NCI-H1417 treated with DMSO at 0.1 percent for 48 hours (cell line): Measurements from ENCODE around the gene DNAL1.

Experiments
- DNase-seq: peaks from one replicate; lab custom pipeline; 2025; lab: John Stamatoyannopoulos, UW

The DNAL1 gene

DNA sequence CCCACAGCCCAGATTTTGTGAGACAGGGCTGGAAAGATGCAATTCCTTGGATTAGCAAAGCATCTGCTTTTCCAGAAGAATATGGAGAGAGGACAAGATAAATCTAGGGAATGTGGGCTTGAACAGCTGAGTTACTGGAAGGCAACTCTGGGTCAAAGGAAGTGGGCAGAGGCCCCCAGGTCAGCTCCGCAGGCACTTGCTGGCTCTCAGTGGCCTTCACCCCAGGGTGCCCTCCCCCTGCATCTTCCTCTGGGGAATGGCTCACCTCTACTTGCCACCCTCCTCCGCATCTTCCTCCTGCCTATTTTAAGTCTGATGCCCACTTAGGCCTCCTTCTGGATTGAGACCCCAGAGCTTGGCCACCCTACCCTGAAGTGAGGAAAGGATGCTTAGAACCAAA is 79.9 kb downstream of the DNAL1 start:
- DNase-seq, result no peak

DNA sequence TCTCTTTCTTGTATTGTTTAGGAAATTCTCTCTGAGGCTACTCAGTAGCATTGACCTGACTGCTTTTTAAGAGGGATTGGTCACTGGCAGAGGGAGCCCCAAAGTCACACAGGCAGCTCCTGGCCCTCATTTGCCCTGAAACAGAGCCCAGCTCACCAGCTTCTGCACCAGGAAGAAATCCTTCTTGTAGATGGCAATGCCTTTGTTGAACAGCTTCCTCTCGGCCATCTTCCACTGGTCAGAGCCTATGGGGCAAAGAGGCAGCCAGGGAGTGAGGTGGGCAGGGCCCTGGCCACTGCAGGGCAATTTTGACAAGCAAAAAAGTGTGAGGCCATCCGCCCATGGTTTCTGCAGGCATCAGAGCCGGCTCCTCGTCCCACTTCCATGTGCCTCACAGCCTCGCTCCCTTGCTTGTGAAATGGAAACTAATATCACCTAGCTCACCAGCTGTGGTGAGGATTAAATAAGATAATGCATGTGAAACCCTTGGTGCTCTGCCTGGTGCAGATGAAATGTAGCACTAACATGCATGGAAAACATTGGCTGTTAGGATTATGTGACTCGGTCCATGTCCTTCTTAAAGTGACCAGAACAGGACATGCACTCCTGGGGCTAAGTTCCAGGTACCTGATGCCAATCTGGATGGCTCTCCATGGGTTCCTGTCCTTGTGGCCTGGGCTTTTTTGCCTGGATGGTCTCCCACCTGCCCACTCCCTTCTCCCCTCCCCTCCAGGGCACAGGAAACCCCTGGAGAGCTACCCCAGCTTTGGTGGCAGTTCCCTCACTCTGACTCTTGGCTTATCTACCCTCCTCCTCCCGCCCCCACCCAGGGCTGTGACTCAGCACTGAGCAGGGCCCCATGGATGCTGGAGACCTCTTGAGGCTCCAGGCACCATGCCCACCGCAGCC is 80.6 kb downstream of the DNAL1 start:
- no peak for DNase-seq

DNA sequence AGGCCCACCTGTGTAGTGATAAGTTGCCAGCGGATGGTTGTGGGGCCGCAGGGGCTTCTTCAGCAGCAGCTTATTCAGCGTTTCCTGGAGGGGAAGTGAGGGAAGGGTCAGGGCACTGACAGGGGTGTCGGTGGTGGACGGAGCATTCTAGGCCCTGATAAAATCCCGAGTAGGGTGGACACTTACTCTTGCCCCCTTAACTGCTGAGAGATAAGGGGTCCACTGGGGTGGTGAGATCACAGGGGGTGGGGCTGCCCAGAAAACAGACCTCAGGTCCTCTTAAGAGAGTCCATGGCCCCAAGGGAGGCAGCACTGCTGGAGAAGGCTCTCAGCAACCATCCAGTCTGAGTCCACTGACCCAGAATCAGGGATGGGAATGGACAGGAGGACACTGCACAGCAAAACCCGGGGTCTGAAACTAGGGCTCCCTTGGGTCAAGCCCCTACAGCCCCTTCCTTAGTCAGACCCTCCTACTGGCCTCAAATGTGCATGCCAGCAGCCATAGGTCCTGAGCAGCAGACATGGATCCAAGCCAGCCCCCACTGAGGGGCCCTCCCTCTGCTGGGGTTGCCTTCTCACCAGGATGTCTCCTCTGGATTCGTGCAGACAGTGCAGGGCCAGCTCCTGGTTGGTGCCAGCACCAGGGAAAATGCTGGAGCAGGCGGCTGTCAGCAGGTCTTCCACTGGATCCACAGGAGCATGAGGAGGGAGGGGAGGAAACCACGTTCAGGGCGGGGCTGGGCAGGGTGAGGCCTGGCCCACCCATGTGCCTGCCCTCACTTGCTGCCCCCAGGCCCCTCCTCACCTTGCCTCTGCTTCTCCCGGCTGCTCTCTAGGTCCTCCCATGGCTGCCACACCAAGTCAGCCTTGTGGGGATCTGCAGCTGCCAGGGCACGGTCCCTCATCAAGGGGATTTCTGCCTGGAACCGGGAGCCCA is 81.5 kb downstream of the DNAL1 start:
- no peak for DNase-seq

DNA sequence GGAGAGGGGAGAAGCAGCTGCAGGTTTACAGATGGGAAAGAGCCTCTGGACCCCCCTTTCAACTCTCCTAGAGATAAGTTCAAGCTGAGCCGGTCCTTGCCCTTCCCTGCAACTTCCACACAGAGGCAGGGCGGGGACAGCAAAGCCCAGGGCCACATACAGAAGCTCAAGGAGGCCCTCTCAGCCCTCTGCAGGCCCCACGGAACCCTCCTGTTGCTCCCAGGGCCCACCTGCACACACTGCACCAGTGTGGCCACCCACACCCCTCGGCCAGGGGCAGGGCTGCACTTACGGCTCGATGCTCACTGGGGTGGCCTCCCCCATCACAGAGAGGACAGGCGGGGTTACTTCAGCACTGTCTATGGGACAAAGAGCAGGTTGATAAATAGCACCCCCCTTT is 82.4 kb downstream of the DNAL1 start:
- no peak for DNase-seq

DNA sequence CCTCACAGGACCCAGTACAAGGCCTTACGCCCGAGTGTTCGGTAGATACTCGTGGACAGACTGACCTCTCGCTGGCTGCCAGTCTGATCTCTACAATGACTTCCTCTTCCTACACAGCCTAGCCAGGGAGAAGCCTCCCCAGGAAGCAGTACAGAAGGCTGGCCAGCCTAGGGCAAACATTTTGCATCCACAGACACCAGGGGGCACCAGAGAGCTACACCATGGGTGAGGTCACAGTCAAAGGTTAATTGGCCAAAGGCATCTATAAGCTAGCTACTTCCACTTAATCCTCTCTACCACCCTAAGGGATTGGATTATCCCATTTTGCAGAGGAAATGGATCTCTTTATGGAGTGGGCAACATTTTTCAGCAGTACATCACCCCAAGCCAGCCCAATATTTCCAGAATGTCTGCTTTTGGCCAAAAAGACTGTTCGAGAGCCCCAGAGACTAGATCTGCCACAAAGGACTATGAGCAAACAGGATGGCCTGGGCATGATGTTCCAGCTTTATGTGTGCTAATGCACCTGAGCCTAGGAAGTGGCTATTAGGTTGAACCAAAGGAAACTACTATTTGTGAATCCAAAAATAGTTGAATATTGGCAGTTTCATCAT is 84.0 kb downstream of the DNAL1 start:
- peak; percentile 28 for DNase-seq

DNA sequence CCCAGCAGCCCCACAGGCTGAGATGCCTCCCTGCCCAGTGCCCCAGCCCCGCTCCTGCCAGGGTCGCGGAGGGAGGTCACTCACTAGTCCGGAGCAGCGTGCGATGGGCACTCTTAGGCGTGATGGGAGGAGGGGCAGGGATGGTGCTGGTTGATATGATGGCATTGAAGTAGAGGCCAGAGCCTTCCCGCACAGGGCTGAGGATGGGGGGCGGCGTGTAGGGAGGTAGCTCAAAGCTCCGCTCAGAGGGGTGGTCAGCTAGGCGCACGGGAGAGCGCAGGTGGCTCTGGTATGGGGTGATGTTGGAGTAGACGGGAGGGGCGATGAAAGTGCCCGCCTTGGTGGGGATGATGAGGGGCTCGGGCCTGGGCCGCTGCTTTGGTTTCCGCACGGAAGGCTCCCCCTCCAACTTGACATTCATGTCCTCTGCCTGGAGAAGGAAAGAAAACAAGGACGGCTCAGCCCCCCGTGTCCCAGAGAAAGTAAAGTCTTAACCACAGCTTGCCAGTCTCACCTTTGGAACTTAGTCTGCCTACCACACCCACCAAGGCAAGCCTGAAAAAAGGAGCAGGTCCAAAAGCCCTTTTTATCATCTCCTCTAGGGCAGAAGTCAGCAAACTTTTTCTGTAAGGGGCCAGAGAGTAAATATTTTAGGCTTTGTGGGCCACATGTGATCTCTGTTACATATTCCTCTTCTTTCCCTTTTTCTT is 84.9 kb downstream of the DNAL1 start:
- no peak for DNase-seq

DNA sequence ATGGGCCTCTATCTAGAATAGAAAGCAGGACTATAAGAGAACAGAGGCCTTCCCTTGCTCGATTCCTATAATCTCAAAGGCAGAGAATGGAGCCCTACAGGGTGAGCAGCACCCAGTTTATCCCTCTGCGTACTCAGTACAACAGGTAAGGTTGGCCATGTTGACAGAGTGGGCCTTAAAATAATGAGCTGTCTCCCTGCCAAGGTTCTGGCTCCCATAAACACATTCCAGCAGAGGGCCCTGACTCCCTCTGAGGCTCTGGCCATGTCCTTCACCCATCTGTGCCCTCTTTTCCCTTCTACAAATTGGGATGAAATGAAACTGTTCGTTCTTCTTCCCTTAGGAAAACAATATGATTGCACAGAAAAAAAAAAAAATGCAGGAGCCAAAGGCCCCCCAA is 86.3 kb downstream of the DNAL1 start:
- no peak for DNase-seq

DNA sequence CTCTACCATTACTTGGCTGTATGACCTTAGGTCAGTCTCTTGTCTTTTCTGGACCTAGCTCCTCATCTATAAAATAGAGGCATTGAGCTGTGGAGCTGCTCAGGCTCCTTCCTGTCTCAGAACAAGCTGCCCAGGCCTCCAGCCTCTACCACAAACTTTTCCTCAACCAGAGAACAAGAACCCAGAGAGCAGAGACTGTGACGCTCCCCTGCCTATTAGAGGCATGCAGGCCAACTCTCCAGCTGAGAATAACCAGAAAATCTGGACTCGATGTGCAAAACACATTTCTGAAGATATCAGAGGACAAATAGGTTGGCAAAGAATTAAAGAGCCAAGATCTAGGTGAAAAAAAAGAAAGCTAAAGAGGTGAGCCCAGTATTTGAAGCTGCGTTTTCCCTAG is 87.2 kb downstream of the DNAL1 start:
- DNase-seq, result no peak

DNA sequence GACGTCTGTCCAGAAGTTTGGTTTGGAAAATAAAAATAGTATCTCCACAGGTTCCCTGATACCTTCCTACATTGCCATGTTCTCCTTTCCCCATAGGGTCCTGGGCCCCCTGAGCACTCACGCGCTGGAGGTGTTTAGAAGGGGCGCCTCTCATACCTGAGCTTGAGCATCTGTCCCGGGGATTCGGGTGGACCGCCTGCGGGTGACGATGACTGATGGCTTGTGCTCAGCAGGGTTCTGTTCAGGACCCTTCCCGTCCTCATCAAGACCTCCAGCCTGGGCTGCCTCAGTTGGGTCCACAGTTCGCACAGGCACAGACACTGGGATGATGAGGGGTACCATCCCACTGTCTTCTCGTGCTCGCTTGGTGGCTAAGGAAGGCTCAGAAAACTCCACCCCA is 92.1 kb downstream of the DNAL1 start:
- no peak for DNase-seq

DNA sequence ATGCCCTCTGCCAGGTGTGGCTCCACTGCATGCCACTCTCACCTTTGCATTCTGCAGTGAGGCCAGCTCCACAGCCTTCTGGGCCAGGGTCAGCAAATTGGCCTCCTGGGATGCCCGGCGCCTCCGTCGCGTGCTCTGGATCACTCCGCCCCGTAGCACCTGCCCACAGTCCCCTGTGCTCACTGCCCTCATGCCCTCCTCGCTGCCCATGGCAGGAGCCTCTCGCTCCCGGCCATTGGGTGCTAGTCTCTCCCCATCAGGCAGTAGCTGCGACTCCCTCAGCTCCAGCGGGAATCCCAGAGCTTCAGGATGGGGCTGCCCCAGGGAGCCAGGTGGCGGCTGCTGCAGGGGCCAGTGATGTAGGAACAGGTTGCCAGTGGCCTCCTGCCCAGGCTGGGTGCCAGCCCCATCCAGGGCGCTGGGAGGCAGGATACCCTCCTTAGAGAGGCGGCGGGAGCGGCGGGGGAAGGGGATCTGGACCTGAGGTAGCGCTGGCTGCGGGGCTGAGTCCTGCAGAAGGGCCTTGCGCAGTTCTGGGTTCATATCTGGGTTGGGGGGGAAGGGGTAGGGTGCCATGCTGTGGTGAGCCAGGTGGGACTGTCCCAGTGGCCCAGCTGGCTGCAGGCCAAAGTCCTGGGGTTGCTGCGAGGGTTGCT is 93.9 kb downstream of the DNAL1 start:
- DNase-seq, result no peak

DNA sequence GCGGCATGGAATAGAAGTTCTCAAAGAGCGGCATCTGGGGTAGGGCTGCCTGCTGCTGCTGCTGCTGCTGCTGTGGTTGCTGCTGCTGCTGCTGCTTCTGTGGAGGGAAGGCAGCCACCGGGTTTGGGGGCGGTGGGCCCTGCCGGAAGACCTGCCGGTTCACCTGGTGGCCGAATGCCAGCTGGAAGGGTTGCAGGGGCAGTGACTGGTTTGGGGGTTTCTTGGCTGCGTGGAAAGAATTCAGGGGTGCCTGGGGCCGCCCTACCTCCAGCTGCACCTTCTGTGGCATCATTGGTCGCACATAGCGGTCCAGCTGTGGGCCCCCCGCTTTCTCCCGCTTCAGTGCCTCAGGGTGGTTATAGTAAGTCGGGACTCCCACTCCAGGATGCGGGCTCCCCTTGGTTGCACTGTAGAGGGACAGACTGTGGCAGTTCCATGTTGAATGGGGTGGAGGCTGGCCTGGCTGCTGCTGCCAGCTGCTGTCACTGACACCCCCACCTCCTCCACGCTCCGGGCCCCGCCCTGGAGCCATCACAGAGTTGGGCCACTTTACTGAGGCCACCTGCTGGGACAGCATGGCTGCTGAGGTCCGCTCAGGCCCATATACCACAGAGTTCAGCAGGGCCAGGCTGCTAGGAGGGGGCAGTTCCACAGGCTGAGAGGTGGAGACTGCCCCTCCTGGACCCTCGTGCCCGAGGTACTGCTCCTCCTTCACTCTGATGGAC is 94.5 kb downstream of the DNAL1 start:
- no peak for DNase-seq

DNA sequence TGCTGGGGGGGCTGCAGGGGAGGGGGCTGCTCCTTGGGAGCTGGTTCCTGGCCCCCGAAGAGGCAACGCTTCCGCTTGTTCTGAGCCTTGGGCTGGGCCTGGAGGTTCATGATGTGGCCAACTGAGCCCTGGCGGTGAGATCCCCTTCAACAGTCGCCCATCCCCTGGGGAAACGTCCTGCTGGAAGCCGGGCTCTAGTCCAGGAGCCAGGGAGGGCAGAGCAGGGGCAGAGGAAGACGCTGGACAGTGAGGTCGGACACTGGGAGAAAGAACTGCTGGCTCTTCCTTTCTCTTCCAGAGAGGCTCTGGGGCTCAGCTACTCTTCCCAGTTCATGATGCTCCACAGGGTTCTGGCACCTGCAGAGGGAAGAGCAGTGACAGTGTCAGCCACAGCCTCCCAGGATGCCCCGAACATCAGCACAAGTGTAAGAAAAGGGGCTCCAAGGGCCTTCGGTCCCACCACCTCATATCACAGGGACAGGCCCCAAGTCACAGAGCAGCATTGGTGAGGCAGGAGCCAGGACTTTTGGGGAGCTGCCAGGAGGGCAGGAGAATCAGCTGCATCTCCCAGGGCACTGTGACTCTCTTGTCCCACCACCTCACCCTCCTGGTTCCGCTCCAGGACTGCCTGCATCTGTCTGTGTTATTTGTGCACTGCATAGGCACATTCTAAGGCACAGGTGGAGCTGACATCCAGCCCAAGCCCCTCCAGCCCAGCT is 95.3 kb downstream of the DNAL1 start:
- DNase-seq, result no peak

DNA sequence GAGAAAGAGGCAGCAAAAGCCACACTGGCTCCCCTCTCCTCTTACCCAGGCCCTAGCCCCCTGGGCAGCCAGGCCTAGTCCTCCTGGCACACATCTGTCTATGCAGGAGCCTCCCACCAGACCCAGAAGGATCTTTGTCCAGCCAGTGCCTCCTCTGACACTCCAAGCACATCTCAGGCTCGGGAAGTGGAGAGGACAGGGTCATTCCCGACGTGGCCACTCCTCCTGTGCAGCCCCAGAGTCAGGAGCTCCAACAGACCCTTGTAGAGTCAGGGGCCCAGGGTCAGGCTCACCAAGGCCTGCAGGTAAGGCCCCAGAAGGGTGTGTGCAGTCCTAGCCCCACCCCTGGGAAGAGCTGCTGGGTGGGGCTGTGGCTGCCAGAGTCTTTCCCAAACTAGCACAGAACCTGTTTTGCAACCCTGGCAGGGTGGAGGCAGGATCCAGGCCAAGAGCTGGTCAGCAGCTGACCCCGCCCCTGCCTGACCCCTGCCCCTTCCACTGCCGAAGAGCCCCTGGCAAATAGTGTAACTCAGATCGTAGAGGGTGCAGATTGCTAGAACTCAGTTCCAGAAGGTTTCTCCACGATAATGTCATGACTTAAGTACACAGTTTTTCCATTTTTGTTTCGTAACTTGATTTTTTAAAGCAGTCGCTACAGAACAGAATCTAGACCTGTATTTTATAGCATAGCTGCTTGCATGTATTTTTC is 96.0 kb downstream of the DNAL1 start:
- DNase-seq, result no peak

DNA sequence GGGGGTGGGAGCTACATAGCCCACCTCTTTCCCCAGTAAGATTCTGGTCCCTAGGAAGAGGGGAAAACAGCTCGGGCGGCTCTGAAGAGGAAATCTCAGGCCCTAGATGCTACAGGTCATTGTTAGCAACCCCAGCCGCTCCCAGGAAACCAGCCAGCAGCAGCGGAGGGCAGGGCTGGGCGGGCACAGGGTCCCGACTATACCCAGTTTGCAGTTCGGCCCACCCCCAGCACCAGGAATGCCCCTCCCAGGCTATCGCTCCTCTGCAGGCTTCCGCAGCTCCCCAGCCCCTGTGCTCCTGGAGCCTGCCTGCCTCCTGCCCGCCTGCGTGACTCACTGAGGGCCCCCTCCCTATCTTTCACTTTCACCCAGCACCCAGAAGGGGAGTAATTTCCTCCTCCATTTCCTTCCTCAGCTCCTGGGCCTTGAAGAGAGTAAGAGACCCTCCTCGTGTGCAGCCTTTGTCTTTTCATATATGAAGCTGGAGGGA is 96.6 kb downstream of the DNAL1 start:
- DNase-seq, result no peak

DNA sequence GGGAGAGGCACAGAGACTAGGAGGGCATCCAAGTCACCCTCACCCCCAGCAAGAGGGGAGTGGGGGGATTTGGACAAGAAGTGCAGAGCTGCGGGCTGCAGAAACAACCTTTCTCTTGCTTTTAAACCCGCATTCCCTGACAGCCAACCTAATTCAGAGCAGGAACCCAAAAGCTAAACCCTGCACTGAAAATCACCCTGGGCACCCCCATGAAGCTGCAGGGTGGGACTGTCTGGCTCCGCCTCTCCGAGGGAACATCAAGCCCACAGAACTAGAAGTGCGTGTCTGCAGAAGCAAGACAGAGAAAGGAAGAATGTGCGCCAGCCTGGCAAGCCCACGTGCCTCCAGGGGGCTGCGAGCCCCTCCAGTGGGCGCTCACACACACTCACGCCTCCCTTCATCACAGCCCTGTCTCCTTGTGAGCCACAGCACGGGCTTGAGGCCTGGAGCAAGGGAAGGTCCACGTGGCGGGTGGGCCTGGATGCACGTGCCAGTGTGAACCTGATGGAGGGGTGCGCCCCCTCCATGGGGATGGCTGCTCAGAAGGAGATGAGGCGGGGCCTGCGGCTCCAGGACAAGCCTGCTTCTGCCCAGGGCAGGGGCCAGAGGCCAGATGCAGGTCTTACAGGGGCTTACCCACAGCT is 97.2 kb downstream of the DNAL1 start:
- no peak for DNase-seq

DNA sequence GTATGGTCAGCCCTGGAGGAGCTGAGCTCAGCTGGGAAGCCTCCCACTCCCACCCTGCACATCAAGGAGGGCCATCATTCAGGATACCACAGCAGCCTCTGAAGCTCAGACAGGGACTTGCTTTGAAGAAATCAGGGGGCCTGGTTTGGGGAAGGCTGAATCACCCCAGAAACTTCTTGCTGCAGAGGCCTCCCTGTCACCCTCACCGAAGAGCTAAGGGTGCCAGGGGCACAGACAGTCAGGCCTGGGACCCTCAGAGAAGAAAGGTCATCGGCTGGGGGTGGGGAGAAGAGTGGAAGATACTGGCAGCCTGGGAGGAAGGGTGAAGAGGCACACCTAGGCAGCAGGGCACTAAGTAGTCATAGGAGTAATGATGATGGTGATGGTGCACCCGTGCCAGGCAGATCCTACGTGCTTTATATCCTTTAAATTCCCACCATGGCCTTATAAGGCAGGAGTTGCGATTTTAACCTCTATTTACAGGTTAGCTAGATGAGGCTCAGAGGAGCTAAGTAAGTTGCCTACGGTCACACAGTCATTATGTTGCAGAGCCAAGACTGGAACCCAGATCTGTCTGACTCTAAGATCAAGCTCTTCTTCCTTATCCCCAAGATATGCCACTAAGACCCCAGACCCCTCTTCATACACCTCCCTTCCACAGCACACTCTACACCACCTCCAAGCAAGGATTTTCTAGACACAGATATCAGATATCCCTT is 97.9 kb downstream of the DNAL1 start:
- DNase-seq, result no peak

DNA sequence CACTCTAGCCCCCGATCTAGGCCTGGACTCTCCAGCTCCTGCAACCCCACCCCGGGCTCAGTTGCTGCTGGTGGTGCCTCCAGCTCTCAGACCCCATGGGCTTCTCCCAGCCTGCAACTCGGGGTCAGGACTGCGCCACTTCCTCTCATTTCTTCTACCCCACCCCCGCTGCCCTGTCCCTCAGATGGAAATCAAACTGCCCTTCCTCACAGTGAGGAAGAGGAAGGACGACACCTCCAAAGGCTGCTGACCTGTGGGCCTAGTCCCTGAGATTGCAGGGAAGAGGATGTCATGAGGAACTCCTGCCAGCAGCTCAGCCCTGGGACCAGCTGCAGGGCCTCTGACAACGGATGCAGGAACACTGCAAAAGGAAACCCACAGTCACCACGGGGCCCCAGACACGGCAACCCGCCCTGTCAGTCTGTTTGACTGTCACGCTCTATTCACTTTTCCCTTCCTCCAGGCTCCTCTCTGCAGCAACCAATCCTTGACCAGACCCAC is 98.7 kb downstream of the DNAL1 start:
- no peak for DNase-seq
